Measurements from ENCODE around the gene CREB1.
A peak's percentile ranks its signal among the peaks of the same experiment; 100 is the strongest.

CREB1 gene

GRCh38 chr2:207506426-207506825, 23.3 kb upstream of the CREB1 start:
- H3K27ac ChIP-seq (ENCODE audit: low read depth, low read length): no peak overlapping the region
- no peak overlapping the region for H3K9ac ChIP-seq (ENCODE audit: low read length)
- no peaks in the 10 kb centered on the region for H3K36me3 ChIP-seq (ENCODE audit: control insufficient read depth, insufficient read depth, low read length)
- no peaks in the 10 kb centered on the region for H3K27me3 ChIP-seq (ENCODE audit: control insufficient read depth, insufficient read depth, low read length)
- H3K4me3 ChIP-seq (ENCODE audit: low read length): no peak overlapping the region
- peaks cover 13% of the 10 kb centered on the region for H3K4me1 ChIP-seq (ENCODE audit: control insufficient read depth, insufficient read depth, low read length)

DNA sequence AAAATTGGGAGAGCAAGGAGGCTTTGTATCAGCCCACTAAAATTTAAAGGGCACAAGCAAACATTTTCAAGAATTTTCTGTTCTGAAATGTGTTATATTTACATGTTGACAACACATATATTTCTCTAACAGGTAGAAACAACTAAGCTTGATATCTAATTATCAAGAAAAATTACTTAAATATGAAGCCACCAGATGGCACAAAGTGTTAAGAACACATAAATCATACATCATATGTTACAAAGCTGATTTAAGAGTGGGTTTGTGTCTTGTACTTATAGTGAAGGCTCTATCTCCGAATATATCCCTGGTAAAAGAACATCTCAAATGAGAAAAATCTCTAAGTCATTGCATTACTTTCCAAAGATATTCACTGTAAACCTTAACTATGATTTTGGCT, 19.6 kb upstream of the CREB1 start:
- no peak overlapping the region for H3K4me3 ChIP-seq (ENCODE audit: low read length)
- no peak overlapping the region for H3K27ac ChIP-seq (ENCODE audit: low read depth, low read length)
- no peaks in the 10 kb centered on the region for H3K36me3 ChIP-seq (ENCODE audit: control insufficient read depth, insufficient read depth, low read length)
- no peaks in the 10 kb centered on the region for H3K27me3 ChIP-seq (ENCODE audit: control insufficient read depth, insufficient read depth, low read length)
- H3K4me1 ChIP-seq (ENCODE audit: control insufficient read depth, insufficient read depth, low read length): peaks cover 5% of the 10 kb centered on the region
- H3K9ac ChIP-seq (ENCODE audit: low read length): no peak overlapping the region

- no peaks in the 10 kb centered on the region for H3K36me3 ChIP-seq (ENCODE audit: control insufficient read depth, insufficient read depth, low read length)
- no peaks in the 10 kb centered on the region for H3K4me1 ChIP-seq (ENCODE audit: control insufficient read depth, insufficient read depth, low read length)
- H3K27me3 ChIP-seq (ENCODE audit: control insufficient read depth, insufficient read depth, low read length): no peaks in the 10 kb centered on the region
- no peak overlapping the region for H3K27ac ChIP-seq (ENCODE audit: low read depth, low read length)
- no peak overlapping the region for H3K9ac ChIP-seq (ENCODE audit: low read length)
- no peak overlapping the region for H3K4me3 ChIP-seq (ENCODE audit: low read length)
Measured at GRCh38 chr2:207511851-207512250, 17.9 kb upstream of the CREB1 start.

GRCh38 chr2:207512356-207512755, 17.4 kb upstream of the CREB1 start:
- H3K27ac ChIP-seq (ENCODE audit: low read depth, low read length): no peak overlapping the region
- no peak overlapping the region for H3K4me3 ChIP-seq (ENCODE audit: low read length)
- no peaks in the 10 kb centered on the region for H3K36me3 ChIP-seq (ENCODE audit: control insufficient read depth, insufficient read depth, low read length)
- H3K27me3 ChIP-seq (ENCODE audit: control insufficient read depth, insufficient read depth, low read length): no peaks in the 10 kb centered on the region
- H3K9ac ChIP-seq (ENCODE audit: low read length): no peak overlapping the region
- no peaks in the 10 kb centered on the region for H3K4me1 ChIP-seq (ENCODE audit: control insufficient read depth, insufficient read depth, low read length)

GRCh38 chr2:207513551-207514257, 16.1 kb upstream of the CREB1 start:
- no peak overlapping the region for H3K9ac ChIP-seq (ENCODE audit: low read length)
- H3K27ac ChIP-seq (ENCODE audit: low read depth, low read length): no peak overlapping the region
- no peak overlapping the region for H3K4me3 ChIP-seq (ENCODE audit: low read length)
- H3K36me3 ChIP-seq (ENCODE audit: control insufficient read depth, insufficient read depth, low read length): no peaks in the 10 kb centered on the region
- no peaks in the 10 kb centered on the region for H3K4me1 ChIP-seq (ENCODE audit: control insufficient read depth, insufficient read depth, low read length)
- H3K27me3 ChIP-seq (ENCODE audit: control insufficient read depth, insufficient read depth, low read length): no peaks in the 10 kb centered on the region

- no peaks in the 10 kb centered on the region for H3K27me3 ChIP-seq (ENCODE audit: control insufficient read depth, insufficient read depth, low read length)
Measured at GRCh38 chr2:207514451-207514850, 15.3 kb upstream of the CREB1 start.

DNA sequence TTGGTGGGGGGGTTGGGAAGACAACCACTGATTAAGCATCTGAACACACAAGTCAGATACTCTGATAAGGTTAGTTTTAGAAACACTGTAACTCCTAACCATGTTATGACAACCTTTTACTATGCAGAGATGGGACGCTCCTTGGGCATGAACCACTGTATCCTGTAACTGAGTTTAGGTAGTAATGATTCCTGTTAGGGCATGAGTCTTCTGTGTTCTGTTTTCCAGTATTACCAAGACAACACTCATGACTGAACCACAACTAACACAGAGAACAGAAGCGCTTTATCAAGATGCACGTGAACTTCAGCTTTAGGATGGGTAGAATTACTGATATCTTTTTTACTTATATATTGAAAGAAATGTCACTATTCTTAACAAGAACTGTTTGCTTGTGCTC, 14.1 kb upstream of the CREB1 start:
- Histone ChIP-seq H3K36me3 (ENCODE audit: control insufficient read depth, insufficient read depth, low read length) (no peaks in the 10 kb centered on the region), H3K27me3 (ENCODE audit: control insufficient read depth, insufficient read depth, low read length) (no peaks in the 10 kb centered on the region), H3K27ac (ENCODE audit: low read depth, low read length) (no peak overlapping the region), H3K9ac (ENCODE audit: low read length) (no peak overlapping the region), H3K4me1 (ENCODE audit: control insufficient read depth, insufficient read depth, low read length) (no peaks in the 10 kb centered on the region), H3K4me3 (ENCODE audit: low read length) (no peak overlapping the region)

More at GRCh38 chr2:207514451-207514850, 15.3 kb upstream of the CREB1 start:
- Histone ChIP-seq H3K36me3 (ENCODE audit: control insufficient read depth, insufficient read depth, low read length) (no peaks in the 10 kb centered on the region), H3K27ac (ENCODE audit: low read depth, low read length) (no peak overlapping the region), H3K4me1 (ENCODE audit: control insufficient read depth, insufficient read depth, low read length) (no peaks in the 10 kb centered on the region), H3K4me3 (ENCODE audit: low read length) (no peak overlapping the region), H3K9ac (ENCODE audit: low read length) (no peak overlapping the region)

- Histone ChIP-seq H3K27me3 (ENCODE audit: control insufficient read depth, insufficient read depth, low read length) (no peaks in the 10 kb centered on the region), H3K36me3 (ENCODE audit: control insufficient read depth, insufficient read depth, low read length) (no peaks in the 10 kb centered on the region), H3K27ac (ENCODE audit: low read depth, low read length) (no peak overlapping the region), H3K9ac (ENCODE audit: low read length) (no peak overlapping the region), H3K4me1 (ENCODE audit: control insufficient read depth, insufficient read depth, low read length) (no peaks in the 10 kb centered on the region), H3K4me3 (ENCODE audit: low read length) (no peak overlapping the region)
Measured at GRCh38 chr2:207516206-207516605, 13.6 kb upstream of the CREB1 start.

- no peaks in the 10 kb centered on the region for H3K36me3 ChIP-seq (ENCODE audit: control insufficient read depth, insufficient read depth, low read length)
- H3K27ac ChIP-seq (ENCODE audit: low read depth, low read length): no peak overlapping the region
- no peak overlapping the region for H3K4me3 ChIP-seq (ENCODE audit: low read length)
- no peaks in the 10 kb centered on the region for H3K27me3 ChIP-seq (ENCODE audit: control insufficient read depth, insufficient read depth, low read length)
- H3K4me1 ChIP-seq (ENCODE audit: control insufficient read depth, insufficient read depth, low read length): no peaks in the 10 kb centered on the region
- no peak overlapping the region for H3K9ac ChIP-seq (ENCODE audit: low read length)
Measured at GRCh38 chr2:207523005-207523404, 6.8 kb upstream of the CREB1 start.

DNA sequence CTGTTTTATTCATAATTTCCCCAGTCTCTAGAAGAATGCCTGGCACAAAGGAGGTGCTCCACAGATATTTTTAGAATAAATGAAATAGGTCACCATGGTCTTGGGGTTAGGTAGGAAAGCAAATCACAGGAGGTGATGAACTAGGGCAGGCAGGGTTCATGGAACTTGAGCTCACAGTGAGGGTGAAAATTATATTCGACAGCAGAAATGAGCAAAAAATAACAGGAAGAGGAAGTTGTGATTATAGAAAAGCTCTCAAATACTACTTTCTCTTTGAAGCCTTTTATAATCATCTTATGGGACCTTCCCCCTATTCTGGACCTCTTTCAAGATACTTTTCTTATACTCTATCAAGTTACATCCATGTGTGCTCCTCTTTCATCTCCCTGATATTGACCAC, 4.5 kb upstream of the CREB1 start:
- no peak overlapping the region for H3K9ac ChIP-seq (ENCODE audit: low read length)
- no peaks in the 10 kb centered on the region for H3K36me3 ChIP-seq (ENCODE audit: control insufficient read depth, insufficient read depth, low read length)
- H3K4me3 ChIP-seq (ENCODE audit: low read length): no peak overlapping the region
- H3K27ac ChIP-seq (ENCODE audit: low read depth, low read length): no peak overlapping the region
- H3K27me3 ChIP-seq (ENCODE audit: control insufficient read depth, insufficient read depth, low read length): no peaks in the 10 kb centered on the region
- H3K4me1 ChIP-seq (ENCODE audit: control insufficient read depth, insufficient read depth, low read length): no peaks in the 10 kb centered on the region

- Histone ChIP-seq H3K9ac (ENCODE audit: low read length) (peak overlapping the region; percentile 96), H3K27me3 (ENCODE audit: control insufficient read depth, insufficient read depth, low read length) (no peaks in the 10 kb centered on the region), H3K27ac (ENCODE audit: low read depth, low read length) (peak overlapping the region; percentile 91), H3K4me3 (ENCODE audit: low read length) (peak overlapping the region; percentile 92), H3K4me1 (ENCODE audit: control insufficient read depth, insufficient read depth, low read length) (peaks cover 10% of the 10 kb centered on the region), H3K36me3 (ENCODE audit: control insufficient read depth, insufficient read depth, low read length) (no peaks in the 10 kb centered on the region)
Measured at GRCh38 chr2:207528980-207529329, 807 bp upstream of the CREB1 start.

- peak overlapping the region; percentile 99 for H3K4me3 ChIP-seq (ENCODE audit: low read length)
- H3K36me3 ChIP-seq (ENCODE audit: control insufficient read depth, insufficient read depth, low read length): no peaks in the 10 kb centered on the region
- H3K27ac ChIP-seq (ENCODE audit: low read depth, low read length): peak overlapping the region; percentile 94
- H3K27me3 ChIP-seq (ENCODE audit: control insufficient read depth, insufficient read depth, low read length): no peaks in the 10 kb centered on the region
- peaks cover 12% of the 10 kb centered on the region for H3K4me1 ChIP-seq (ENCODE audit: control insufficient read depth, insufficient read depth, low read length)
- H3K9ac ChIP-seq (ENCODE audit: low read length): peak overlapping the region; percentile 96
Measured at GRCh38 chr2:207530160-207531031, 634 bp downstream of the CREB1 start.

All from rectal smooth muscle tissue (tissue), 1 donor.